Smooth muscle cell (in vitro differentiated cells): ENCODE data around the gene IFT81. TPM values are rescaled to one million over a fixed set of nuclear protein-coding genes. Genes with fewer than 3 reads are reported as not detected.

Experiments
- DNase-seq: peaks from one replicate; lab custom pipeline; 2025; ENCODE audit not compliant: unreplicated experiment; lab: John Stamatoyannopoulos, UW
- H2AFZ ChIP-seq: fragments of 200-600 bp; sonication (generic); 2 replicates; pipeline ENCODE4 v1.6.0; 2016; ENCODE audit warnings: antibody characterized with exemption, low read depth, mild to moderate bottlenecking
- H3F3A ChIP-seq: fragments of 200-600 bp; sonication (generic); 2 replicates; pipeline ENCODE4 v1.6.0; 2017; ENCODE audit warnings: antibody characterized with exemption, low read depth
- H3K27ac ChIP-seq: fragments of 200-600 bp; sonication (generic); 2 replicates; pipeline ENCODE4 v1.5.1; 2016; ENCODE audit warnings: low read depth, mild to moderate bottlenecking
- H3K27me3 ChIP-seq: fragments of 200-600 bp; sonication (generic); 2 replicates; pipeline ENCODE4 v1.6.1; 2016; ENCODE audit warnings: low read depth, mild to moderate bottlenecking
- H3K36me3 ChIP-seq: fragments of 200-600 bp; sonication (generic); 2 replicates; pipeline ENCODE4 v1.5.1; 2016; ENCODE audit warnings: low read depth
- H3K4me1 ChIP-seq: fragments of 200-600 bp; sonication (generic); 2 replicates; pipeline ENCODE4 v1.5.1; 2016; ENCODE audit warnings: low read depth
- H3K4me2 ChIP-seq: fragments of 200-600 bp; sonication (generic); 2 replicates; pipeline ENCODE4 v1.6.0; 2016; ENCODE audit warnings: mild to moderate bottlenecking
- H3K4me3 ChIP-seq: fragments of 200-600 bp; sonication (generic); 2 replicates; pipeline ENCODE4 v1.5.1; 2016; ENCODE audit warnings: mild to moderate bottlenecking
- H3K79me2 ChIP-seq: fragments of 200-600 bp; sonication (generic); 2 replicates; pipeline ENCODE4 v1.6.0; 2016; ENCODE audit warnings: low read depth, mild to moderate bottlenecking
- H3K9ac ChIP-seq: fragments of 200-600 bp; sonication (generic); 2 replicates; pipeline ENCODE4 v1.6.0; 2016; ENCODE audit warnings: low read depth
- H3K9me3 ChIP-seq: fragments of 200-600 bp; sonication (generic); replicated peaks from 2 replicates; pipeline ENCODE4 v1.5.1; 2016; ENCODE audit warnings: low read depth
- H4K20me1 ChIP-seq: fragments of 200-600 bp; sonication (generic); 2 replicates; pipeline ENCODE4 v1.6.0; 2016; ENCODE audit warnings: low read depth
- CTCF ChIP-seq: fragments of 200-600 bp; sonication (generic); IDR thresholded peaks from 2 replicates; pipeline ENCODE4 v1.5.1; 2017; ENCODE audit warnings: borderline replicate concordance, mild to moderate bottlenecking, antibody characterized with exemption; ENCODE audit not compliant: insufficient read depth, poor library complexity, severe bottlenecking
- WGBS: methylation state at CpG from one replicate; pipeline ENCODE4 v1.1.7; 2016; ENCODE audit warnings: low lambda C conversion rate; 5-methylcytosine and 5-hydroxymethylcytosine counted together
- polyA plus RNA-seq: library from polyadenylated mRNA; unstranded; fragments of >200 nt; fragmentation: Nextera tagmentation; extraction: Ambion mirVana; gene quantifications from 2 replicates; pipeline ENCODE4 v1.2.1, GENCODE V29; 2016
- total RNA-seq: library from RNA; depleted of rRNA; stranded (reverse); fragments of >200 nt; gene quantifications from 2 replicates; pipeline ENCODE4 v1.2.3, GENCODE V29; 2014

Gene IFT81
- total and polyA plus RNA-seq, 2 experiments from 2014 or later, result 9.1 to 11.0 TPM

- H2AFZ ChIP-seq, result no peak overlapping the region
- H3K4me3 ChIP-seq, result no peak overlapping the region
- DNase-seq, result no peak
- no peaks in the 10 kb centered on the region for H3K27me3 ChIP-seq
- no peaks in the 10 kb centered on the region for H3K9me3 ChIP-seq
- H3K4me2 ChIP-seq, result no peak overlapping the region
- H3K9ac ChIP-seq, result no peak overlapping the region
- no peaks in the 10 kb centered on the region for H3K36me3 ChIP-seq
- H3K4me1 ChIP-seq, result no peaks in the 10 kb centered on the region
- WGBS, result 91% methylated on average over 2 of the region's 2 CpGs
- H3K79me2 ChIP-seq, result no peaks in the 10 kb centered on the region
- peaks cover 7% of the 10 kb centered on the region for H3F3A ChIP-seq
- H3K27ac ChIP-seq, result no peak overlapping the region
- TF ChIP-seq CTCF, result no peak
- H4K20me1 ChIP-seq, result no peaks in the 10 kb centered on the region
Observed at GRCh38 chr12:110109837-110110535, 14.2 kb upstream of the IFT81 start.

- Histone ChIP-seq H4K20me1 (no peaks in the 10 kb centered on the region), H3K4me2 (no peak overlapping the region), H3K9me3 (no peaks in the 10 kb centered on the region), H3K4me1 (no peaks in the 10 kb centered on the region), H3K4me3 (no peak overlapping the region), H3K79me2 (no peaks in the 10 kb centered on the region), H3K9ac (no peak overlapping the region), H2AFZ (no peak overlapping the region), H3F3A (peaks cover 7% of the 10 kb centered on the region), H3K27ac (no peak overlapping the region), H3K27me3 (no peaks in the 10 kb centered on the region), H3K36me3 (no peaks in the 10 kb centered on the region)
- DNase-seq, result no peak
- 91% methylated on average over 4 of the region's 4 CpGs for WGBS
- no peak for TF ChIP-seq CTCF
Observed at GRCh38 chr12:110111476-110112334, 12.5 kb upstream of the IFT81 start.

- no peaks in the 10 kb centered on the region for H3K36me3 ChIP-seq
- no peaks in the 10 kb centered on the region for H3K9me3 ChIP-seq
- peaks cover 7% of the 10 kb centered on the region for H3F3A ChIP-seq
- no peak for TF ChIP-seq CTCF
- H3K4me1 ChIP-seq, result no peaks in the 10 kb centered on the region
- no peak overlapping the region for H3K4me2 ChIP-seq
- H3K27ac ChIP-seq, result no peak overlapping the region
- 96% methylated on average over 6 of the region's 6 CpGs for WGBS
- DNase-seq, result no peak
- H2AFZ ChIP-seq, result no peak overlapping the region
- no peaks in the 10 kb centered on the region for H3K79me2 ChIP-seq
- H4K20me1 ChIP-seq, result no peaks in the 10 kb centered on the region
- no peak overlapping the region for H3K9ac ChIP-seq
- H3K27me3 ChIP-seq, result no peaks in the 10 kb centered on the region
- no peak overlapping the region for H3K4me3 ChIP-seq
Observed at GRCh38 chr12:110112335-110112660, 11.9 kb upstream of the IFT81 start.

GRCh38 chr12:110114528-110114937 lies 9.6 kb upstream of the IFT81 start:
- H3K4me1 ChIP-seq, result no peaks in the 10 kb centered on the region
- H3K4me2 ChIP-seq, result no peak overlapping the region
- H3K36me3 ChIP-seq, result no peaks in the 10 kb centered on the region
- no peaks in the 10 kb centered on the region for H3F3A ChIP-seq
- DNase-seq, result no peak
- H2AFZ ChIP-seq, result no peak overlapping the region
- H4K20me1 ChIP-seq, result no peaks in the 10 kb centered on the region
- H3K4me3 ChIP-seq, result no peak overlapping the region
- no peak for TF ChIP-seq CTCF
- H3K9ac ChIP-seq, result no peak overlapping the region
- H3K27ac ChIP-seq, result no peak overlapping the region
- H3K79me2 ChIP-seq, result no peaks in the 10 kb centered on the region
- no peaks in the 10 kb centered on the region for H3K27me3 ChIP-seq
- 82% methylated on average over 4 of the region's 4 CpGs for WGBS
- H3K9me3 ChIP-seq, result no peaks in the 10 kb centered on the region
